HCT116 (cell line): Measurements from ENCODE around the gene STIMATE. TPM values are rescaled to one million over a fixed set of nuclear protein-coding genes. Genes with fewer than 3 reads are reported as not detected.

Experiments used
- ATAC-seq: fragments of 200-7000 bp; cut with Tn5 transposase; 2 replicates; pipeline ENCODE4 v1.9.1; 2020; ENCODE audit warnings: mild to moderate bottlenecking, moderate library complexity
- BruUV-seq: library from RNA; stranded (reverse); fragments of 400-500 nt; replicated peaks from 2 replicates; lab custom pipeline; 2021; lab: Mats Ljungman, UMichigan
- CTCF ChIA-PET: fragments of 300-600 bp; sonication (Branson Sonifier 250); formaldehyde crosslinking; loops from one replicate; lab custom pipeline; 2021; ENCODE audit warnings: antibody characterized with exemption; lab: Charles Lee
- POLR2A ChIA-PET: fragments of 300-600, 350-600 bp; sonication (Branson Sonifier 250); formaldehyde crosslinking; loops from one replicate; lab custom pipeline; 2021; ENCODE audit warnings: antibody characterized with exemption; lab: Charles Lee
- RAD21 ChIA-PET, 2 experiments: fragments of 300-600 bp; sonication (Branson Sonifier 250); formaldehyde crosslinking; loops; one replicate each; lab custom pipeline; 2023; ENCODE audit warnings: low total read pairs in 2 of 2; ENCODE audit not compliant: uncharacterized antibody in 2 of 2, unreplicated experiment in 2 of 2, low non-redundant PET in 1 of 2; lab: Charles Lee
- DNase-seq: peaks from one replicate; pipeline ENCODE4 v3.0.0-alpha.2; 2010; ENCODE audit warnings: low read depth, low spot score
- H2AFZ ChIP-seq: fragments of 200-600 bp; shearing (Covaris generic), sonication (generic); 2 replicates; pipeline ENCODE4 v1.6.1; 2017; ENCODE audit warnings: low read depth, mixed run types, mixed read lengths, antibody characterized with exemption, low read length; ENCODE audit not compliant: poor library complexity, severe bottlenecking
- H3K27ac ChIP-seq: 2 replicates; pipeline ENCODE4 v1.5.1; 2012; ENCODE audit warnings: low read depth, low read length
- H3K27me3 ChIP-seq: fragments of 200-600 bp; sonication (generic); 2 replicates; pipeline ENCODE4 v1.6.1; 2016; ENCODE audit warnings: mixed run types, low read length, mixed read lengths; ENCODE audit not compliant: insufficient read depth
- H3K36me3 ChIP-seq, 2 experiments: fragments of 200-500 bp in 1 of 2; fragments of 200-600 bp in 1 of 2; sonication (Bioruptor generic) in 1 of 2; sonication (generic) in 1 of 2; 2 replicates each; pipeline versions ENCODE4 v1.5.1 to v1.6.1; 2014 to 2016; ENCODE audit warnings: low read length in 2 of 2, inconsistent platforms in 1 of 2, mixed read lengths in 1 of 2, mixed run types in 1 of 2; ENCODE audit not compliant: insufficient read depth in 2 of 2, control insufficient read depth in 1 of 2
- H3K4me1 ChIP-seq, 2 experiments: fragments of 200-600 bp in 1 of 2; sonication (generic) in 1 of 2; 2 replicates each; pipeline versions ENCODE4 v1.5.1 to v1.6.1; 2012 to 2017; ENCODE audit warnings: low read length in 2 of 2, inconsistent platforms in 1 of 2, mild to moderate bottlenecking in 1 of 2, mixed read lengths in 1 of 2, mixed run types in 1 of 2, moderate library complexity in 1 of 2; ENCODE audit not compliant: insufficient read depth in 2 of 2, control insufficient read depth in 1 of 2
- H3K4me2 ChIP-seq: fragments of 200-600 bp; sonication (generic); 2 replicates; pipeline ENCODE4 v1.6.1; 2017; ENCODE audit warnings: mixed run types, low read length, mixed read lengths
- H3K4me3 ChIP-seq, 2 experiments: fragments of 200-600 bp in 1 of 2; sonication (generic) in 1 of 2; replicated peaks in 1 of 2; 2 replicates each; pipeline ENCODE4 v1.5.1; 2011 to 2016; ENCODE audit warnings: low read length in 2 of 2, control low read depth in 1 of 2, low read depth in 1 of 2, mild to moderate bottlenecking in 1 of 2, mixed read lengths in 1 of 2, mixed run types in 1 of 2
- H3K79me2 ChIP-seq: fragments of 200-600 bp; sonication (generic); 2 replicates; pipeline ENCODE4 v1.6.1; 2017; ENCODE audit warnings: mild to moderate bottlenecking, mixed run types, low read length, moderate library complexity, mixed read lengths; ENCODE audit not compliant: insufficient read depth
- H3K9ac ChIP-seq: fragments of 200-600 bp; sonication (generic); 2 replicates; pipeline ENCODE4 v1.6.1; 2016; ENCODE audit warnings: low read length, mixed read lengths
- H3K9me2 ChIP-seq: fragments of 200-600 bp; sonication (generic), shearing (Covaris generic); 2 replicates; pipeline ENCODE4 v1.6.1; 2017; ENCODE audit warnings: mixed run types, mild to moderate bottlenecking, moderate library complexity; ENCODE audit not compliant: insufficient read depth
- H3K9me3 ChIP-seq, 2 experiments: fragments of 200-500 bp in 1 of 2; fragments of 200-600 bp in 1 of 2; sonication (Bioruptor generic) in 1 of 2; sonication (generic) in 1 of 2; 2 replicates each; pipeline ENCODE4 v1.6.1; 2014 to 2017; ENCODE audit warnings: low read length in 2 of 2, mixed read lengths in 2 of 2, inconsistent platforms in 1 of 2, low read depth in 1 of 2, mild to moderate bottlenecking in 1 of 2, mixed run types in 1 of 2, moderate library complexity in 1 of 2; ENCODE audit not compliant: control insufficient read depth in 1 of 2, insufficient read depth in 1 of 2
- H4K20me1 ChIP-seq: fragments of 200-600 bp; sonication (generic), shearing (Covaris generic); 2 replicates; pipeline ENCODE4 v1.6.1; 2017; ENCODE audit warnings: mixed run types, mild to moderate bottlenecking, moderate library complexity; ENCODE audit not compliant: insufficient read depth
- CEBPB ChIP-seq: IDR thresholded peaks from 2 replicates; pipeline ENCODE4 v1.6.1; 2012; ENCODE audit warnings: low read depth
- CTCF ChIP-seq, 3 experiments: fragments of 200-600 bp in 1 of 3; sonication (generic) in 1 of 3; IDR thresholded peaks in 2 of 3; conservative IDR thresholded peaks in 1 of 3; 2 replicates each; pipeline ENCODE4 v1.5.1; 2012 to 2017; ENCODE audit warnings: low read depth in 2 of 3, low read length in 2 of 3, antibody characterized with exemption in 1 of 3, borderline replicate concordance in 1 of 3, control low read depth in 1 of 3, mild to moderate bottlenecking in 1 of 3, mixed read lengths in 1 of 3, mixed run types in 1 of 3, moderate library complexity in 1 of 3; ENCODE audit not compliant: insufficient read depth in 1 of 3
- EGR1 ChIP-seq: IDR thresholded peaks from 2 replicates; pipeline ENCODE4 v1.6.1; 2012; ENCODE audit warnings: low read depth
- ELF1 ChIP-seq: IDR thresholded peaks from 2 replicates; pipeline ENCODE4 v1.6.1; 2012; ENCODE audit warnings: low read depth, borderline replicate concordance
- FOSL1 ChIP-seq: IDR thresholded peaks from 2 replicates; pipeline ENCODE4 v1.6.1; 2012; ENCODE audit warnings: low read depth
- MAX ChIP-seq: IDR thresholded peaks from 2 replicates; pipeline ENCODE4 v1.6.1; 2012
- POLR2A ChIP-seq: IDR thresholded peaks from 2 replicates; pipeline ENCODE4 v1.7.0; 2011; ENCODE audit warnings: borderline replicate concordance; ENCODE audit not compliant: insufficient read depth, insufficient read length; ENCODE audit errors: extremely low read depth
- REST ChIP-seq: IDR thresholded peaks from 2 replicates; pipeline ENCODE4 v1.6.1; 2012; ENCODE audit warnings: low read depth
- SIN3A ChIP-seq: IDR thresholded peaks from 2 replicates; pipeline ENCODE4 v1.6.1; 2012; ENCODE audit warnings: low read depth
- SP1 ChIP-seq: IDR thresholded peaks from 2 replicates; pipeline ENCODE4 v1.6.1; 2012; ENCODE audit warnings: low read depth
- SRF ChIP-seq: IDR thresholded peaks from 2 replicates; pipeline ENCODE4 v1.6.1; 2012; ENCODE audit warnings: low read depth
- YY1 ChIP-seq: IDR thresholded peaks from 2 replicates; pipeline ENCODE4 v1.6.1; 2011; ENCODE audit warnings: low read length, low read depth, moderate library complexity, mild to moderate bottlenecking; ENCODE audit not compliant: insufficient replicate concordance; ENCODE audit errors: extremely low read depth
- ZBTB33 ChIP-seq: IDR thresholded peaks from 2 replicates; pipeline ENCODE4 v1.6.1; 2011; ENCODE audit warnings: mild to moderate bottlenecking, low read length, moderate library complexity; ENCODE audit not compliant: insufficient replicate concordance; ENCODE audit errors: extremely low read depth
- ZNF274 ChIP-seq: fragments of 200-500 bp; sonication (Bioruptor generic); IDR thresholded peaks from 2 replicates; pipeline ENCODE4 v1.6.1; 2014; ENCODE audit warnings: mild to moderate bottlenecking, low read depth, low read length, inconsistent platforms
- intact Hi-C: fragments of 100-400 bp; cut with micrococcal nuclease; formaldehyde crosslinking; loops from 2 replicates; pipeline ENCODE4 v1.10.0; 2022
- total RNA-seq: library from RNA; stranded (reverse); gene quantifications from one replicate; pipeline ENCODE4 v1.2.1, GENCODE V29; 2021; ENCODE audit not compliant: unreplicated experiment
- TF ChIP-seq, protein P1 (sequence below): IDR thresholded peaks from 2 replicates; pipeline ENCODE4 v1.6.1; 2012

The STIMATE gene
- total RNA-seq, 1 experiment from 2014 or later: 20.2 TPM

GRCh38 chr3:52931328-52931727, 34.0 kb upstream of the STIMATE start:
- Histone ChIP-seq H2AFZ (no peak overlapping the region), H3K27ac (no peak overlapping the region), H3K4me2 (no peak overlapping the region), H3K9me2 (no peaks in the 10 kb centered on the region), H3K9me3 (no peaks in the 10 kb centered on the region)
- intact Hi-C loops: loop anchor here (5.0 to 10.0 kb wide), 2 partner anchors 143 to 189 kb away; no protein-coding TSS in a partner anchor
- RAD21 ChIA-PET: no interaction called here
- CTCF ChIA-PET: interaction anchor here (1.3 kb wide), 1 partner anchor 63 kb away, joined by 3 read pairs; no protein-coding TSS in a partner anchor
- no TSS peak for BruUV-seq
- no peak for TF ChIP-seq ZBTB33
- TF ChIP-seq POLR2A: no peak
- no peak for TF ChIP-seq FOSL1
- no peak for TF ChIP-seq EGR1
- no peak for TF ChIP-seq YY1
- TF ChIP-seq SRF: no peak
- TF ChIP-seq MAX: no peak
- TF ChIP-seq CEBPB: no peak
- TF ChIP-seq CTCF (IDR thresholded peaks at IDR 0.05 in 2 of 3, conservative IDR thresholded peaks at IDR 0.05 in 1 of 3; ENCODE audit: borderline replicate concordance in 1 of 3, insufficient read depth in 1 of 3, low read depth in 2 of 3, low read length in 2 of 3): no peak
- TF ChIP-seq SIN3A: no peak
- no peak for TF ChIP-seq SP1
- TF ChIP-seq ZNF274: no peak
- TF ChIP-seq, protein P1, sequence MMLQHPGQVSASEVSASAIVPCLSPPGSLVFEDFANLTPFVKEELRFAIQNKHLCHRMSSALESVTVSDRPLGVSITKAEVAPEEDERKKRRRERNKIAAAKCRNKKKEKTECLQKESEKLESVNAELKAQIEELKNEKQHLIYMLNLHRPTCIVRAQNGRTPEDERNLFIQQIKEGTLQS: no peak
- no peak for TF ChIP-seq REST
- no peak for TF ChIP-seq ELF1
- TF ChIP-seq, all 23 proteins: peak for 0
- Histone ChIP-seq H3K4me3 (no peak overlapping the region), H3K36me3 (no peaks in the 10 kb centered on the region), H3K9ac (no peak overlapping the region), H3K4me1 (no peaks in the 10 kb centered on the region), H3K79me2 (no peaks in the 10 kb centered on the region), H4K20me1 (peaks cover 8% of the 10 kb centered on the region; the same call in 1 of the 2 replicates), H3K27me3 (no peaks in the 10 kb centered on the region)
- POLR2A ChIA-PET: no interaction called here
- ATAC-seq (no peak), DNase-seq (no peak)
